Ovary (tissue), 3 donors: Measurements from ENCODE around the gene LCMT2.

Experiments used
- CTCF ChIP-seq, 3 donors: fragments of 450-650 bp in 2 of 3; fragments of 200-600 bp in 1 of 3; IDR thresholded peaks; one replicate each; pipeline versions ENCODE4 v1.5.1 to v1.8.0; 2016 to 2022; ENCODE audit warnings: antibody characterized with exemption in 3 of 3, mild to moderate bottlenecking in 1 of 3
- EP300 ChIP-seq: sonication (generic); formaldehyde crosslinking; IDR thresholded peaks from one replicate; pipeline ENCODE4 v1.6.1; 2017; ENCODE audit warnings: antibody characterized with exemption
- POLR2A ChIP-seq: fragments of 450-650 bp; IDR thresholded peaks from one replicate; pipeline ENCODE4 v1.6.1; 2017; ENCODE audit warnings: antibody characterized with exemption, mild to moderate bottlenecking, moderate library complexity
- donor health status: DM: no; HTN: no; CAD: no.

- TF ChIP-seq POLR2A, result no peak
- no peak for TF ChIP-seq CTCF (IDR thresholded peaks at IDR 0.05)
- no peak for TF ChIP-seq EP300
Observed at GRCh38 chr15:43277901-43278300, 52.5 kb downstream of the LCMT2 start.
